ENCODE measurements around the gene LMTK3.
"Not testable (repeated sequence)": the region's sequence is repeated elsewhere in the genome, so short reads cannot be mapped to it uniquely, and the experiment has no call there.

The LMTK3 gene

DNA sequence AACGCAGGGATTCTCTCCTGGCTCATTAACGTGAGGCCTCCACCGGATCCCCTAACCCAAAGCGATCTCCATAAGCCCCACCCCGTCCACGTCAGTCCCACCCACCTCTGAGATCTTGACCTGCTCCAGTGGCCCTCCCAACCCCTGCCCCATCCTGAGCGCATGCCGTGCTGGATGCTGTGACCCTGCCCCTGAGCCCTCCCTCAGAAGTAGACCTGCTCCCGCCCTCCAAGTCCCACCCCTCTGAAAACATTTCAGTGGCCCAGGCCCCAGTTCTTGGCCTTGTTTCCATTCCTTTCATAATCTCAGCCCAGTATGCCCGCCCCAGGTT lies 19.9 kb downstream of the LMTK3 start:
- H3K9me3 Mint-ChIP-seq = no peaks in the 10 kb centered on the region
- H3K36me3 Mint-ChIP-seq (ENCODE audit: low read depth) = no peaks in the 10 kb centered on the region
- H3K27me3 Mint-ChIP-seq = peaks cover 51% of the 10 kb centered on the region

DNA sequence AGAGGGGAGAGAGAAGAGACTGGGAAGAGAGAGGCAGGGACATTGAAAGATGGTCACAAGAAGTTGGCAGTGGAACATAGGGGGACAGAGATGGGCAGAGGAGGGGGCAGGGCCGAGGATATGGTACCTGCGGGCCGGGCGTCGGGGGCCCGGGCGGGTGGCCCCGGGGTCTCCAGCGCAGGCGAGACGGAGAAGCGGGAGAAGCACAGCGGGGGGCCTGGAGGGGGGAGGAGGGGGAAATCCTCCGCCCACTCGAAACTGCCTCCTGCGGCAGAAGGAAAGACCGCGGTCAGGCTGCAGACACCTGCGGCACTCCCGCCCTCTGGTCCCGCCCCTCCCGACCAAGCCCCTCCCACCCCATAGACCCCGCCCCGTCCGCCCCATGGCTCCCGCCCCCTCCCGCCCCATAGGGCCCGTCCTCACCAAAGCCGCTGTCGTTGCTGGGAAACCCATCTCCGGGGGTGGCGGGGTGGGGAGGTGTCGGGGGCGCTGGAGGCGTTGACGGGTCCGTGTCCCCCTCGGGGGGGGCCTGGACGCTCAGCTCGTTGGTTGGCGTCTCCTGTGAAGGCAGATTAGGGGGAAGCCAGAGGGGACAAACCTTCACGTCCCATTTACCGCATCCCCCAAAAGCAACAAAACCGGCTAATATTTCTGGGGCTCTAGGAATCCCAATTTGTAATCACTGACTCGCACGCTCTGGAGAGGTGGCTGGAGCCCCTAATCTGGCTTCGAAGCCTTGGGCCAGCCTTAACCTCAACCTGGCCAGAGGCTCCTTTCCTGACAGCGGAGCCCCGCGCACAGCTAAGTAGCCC lies 20.4 kb downstream of the LMTK3 start:
- H3K36me3 Mint-ChIP-seq (ENCODE audit: low read depth) = no peaks in the 10 kb centered on the region
- H3K4me3 Mint-ChIP-seq = peak overlapping the region; percentile 15
- peaks cover 48% of the 10 kb centered on the region for H3K27me3 Mint-ChIP-seq
- DNase-seq = peak; percentile 76
- no peaks in the 10 kb centered on the region for H3K9me3 Mint-ChIP-seq
- H3K4me1 Mint-ChIP-seq (ENCODE audit: low read depth) = peaks cover 29% of the 10 kb centered on the region
- no peak overlapping the region for H3K27ac Mint-ChIP-seq

More for the DNA sequence above, 19.9 kb downstream of the LMTK3 start:
- Mint-ChIP-seq H3K4me1 (ENCODE audit: low read depth) (peaks cover 29% of the 10 kb centered on the region), H3K4me3 (peak overlapping the region; percentile 15), H3K27ac (no peak overlapping the region)
- DNase-seq = no peak

DNA sequence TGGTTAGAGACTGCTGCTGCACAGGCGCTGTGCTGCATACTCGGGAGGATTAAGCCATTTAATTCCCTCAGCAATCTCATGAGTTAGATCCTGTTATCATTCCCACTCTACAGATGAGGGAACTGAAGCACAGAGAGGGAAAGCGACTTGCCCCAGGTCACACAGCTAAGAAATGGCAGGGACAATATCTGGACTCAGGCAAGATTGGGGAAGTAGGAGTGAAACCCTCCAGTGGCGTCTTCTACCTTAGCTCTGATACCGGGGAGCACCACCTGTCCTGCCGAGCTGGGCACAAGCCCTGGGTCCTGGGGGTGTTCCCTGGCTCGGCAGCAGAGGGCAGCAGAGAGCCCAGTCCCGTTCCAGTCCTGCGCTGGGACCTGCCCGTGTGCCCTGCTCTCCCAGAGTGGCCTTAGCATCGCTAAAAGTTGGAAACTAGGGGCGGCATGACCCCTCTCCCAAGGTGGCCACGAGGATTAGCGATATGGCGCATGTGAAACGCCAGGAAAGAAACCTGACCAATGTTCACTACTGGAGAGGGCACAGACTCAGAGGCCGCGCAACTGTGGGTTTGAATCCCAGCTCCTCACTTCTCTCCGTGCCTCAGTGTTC lies 21.9 kb downstream of the LMTK3 start:
- DNase-seq = peak; percentile 92
- H3K4me3 Mint-ChIP-seq = no peak overlapping the region
- H3K27me3 Mint-ChIP-seq = peaks cover 35% of the 10 kb centered on the region
- H3K36me3 Mint-ChIP-seq (ENCODE audit: low read depth) = no peaks in the 10 kb centered on the region
- no peaks in the 10 kb centered on the region for H3K9me3 Mint-ChIP-seq
- H3K4me1 Mint-ChIP-seq (ENCODE audit: low read depth) = peaks cover 29% of the 10 kb centered on the region
- no peak overlapping the region for H3K27ac Mint-ChIP-seq

DNA sequence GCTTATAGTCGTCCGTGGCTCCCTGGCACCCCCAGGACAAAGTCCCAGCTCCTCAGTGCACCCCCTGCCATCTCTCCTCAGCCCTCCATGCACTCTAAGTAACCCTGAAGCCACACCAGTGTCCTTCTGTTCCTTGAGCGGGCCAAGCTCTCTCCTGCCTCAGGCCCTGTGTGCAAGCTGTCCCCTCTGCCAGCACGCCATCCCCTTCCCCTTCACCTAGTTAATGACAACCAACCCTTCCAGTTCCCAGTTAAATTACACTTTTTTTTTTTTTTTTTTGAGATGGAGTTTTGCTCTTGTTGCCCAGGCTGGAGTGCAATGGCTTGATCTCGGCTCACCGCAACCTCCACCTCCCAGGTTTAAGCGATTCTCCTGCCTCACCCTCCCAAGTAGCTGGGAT lies 23.2 kb downstream of the LMTK3 start:
- H3K36me3 Mint-ChIP-seq (ENCODE audit: low read depth); H3K4me3 Mint-ChIP-seq; H3K27ac Mint-ChIP-seq; DNase-seq; H3K9me3 Mint-ChIP-seq: not testable (repeated sequence)
- H3K27me3 Mint-ChIP-seq = peaks cover 28% of the 10 kb centered on the region
- H3K4me1 Mint-ChIP-seq (ENCODE audit: low read depth) = peaks cover 27% of the 10 kb centered on the region

DNA sequence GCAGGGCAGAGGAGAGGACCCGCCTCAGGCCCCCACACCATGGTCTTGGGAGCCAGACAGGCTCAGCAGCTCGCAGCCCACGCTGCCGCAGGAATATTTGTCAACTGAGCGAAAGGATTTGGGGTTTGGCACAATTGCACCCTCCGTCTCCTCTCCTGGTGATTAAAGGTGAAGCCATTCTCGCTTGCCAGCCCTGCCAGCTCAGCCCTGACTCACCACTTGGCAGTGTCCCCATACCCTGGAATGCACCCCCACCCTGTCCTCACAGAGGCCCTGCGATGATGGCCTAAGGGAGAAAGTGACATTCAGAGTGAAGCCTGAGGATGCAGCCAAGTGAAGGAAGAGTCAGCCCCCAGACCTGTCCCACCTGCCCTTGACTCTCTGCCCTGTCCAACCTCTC lies 23.7 kb downstream of the LMTK3 start:
- Mint-ChIP-seq H3K4me3 (no peak overlapping the region), H3K9me3 (no peaks in the 10 kb centered on the region), H3K4me1 (ENCODE audit: low read depth) (peaks cover 27% of the 10 kb centered on the region), H3K27me3 (peaks cover 27% of the 10 kb centered on the region), H3K36me3 (ENCODE audit: low read depth) (no peaks in the 10 kb centered on the region), H3K27ac (no peak overlapping the region)
- DNase-seq = no peak

DNA sequence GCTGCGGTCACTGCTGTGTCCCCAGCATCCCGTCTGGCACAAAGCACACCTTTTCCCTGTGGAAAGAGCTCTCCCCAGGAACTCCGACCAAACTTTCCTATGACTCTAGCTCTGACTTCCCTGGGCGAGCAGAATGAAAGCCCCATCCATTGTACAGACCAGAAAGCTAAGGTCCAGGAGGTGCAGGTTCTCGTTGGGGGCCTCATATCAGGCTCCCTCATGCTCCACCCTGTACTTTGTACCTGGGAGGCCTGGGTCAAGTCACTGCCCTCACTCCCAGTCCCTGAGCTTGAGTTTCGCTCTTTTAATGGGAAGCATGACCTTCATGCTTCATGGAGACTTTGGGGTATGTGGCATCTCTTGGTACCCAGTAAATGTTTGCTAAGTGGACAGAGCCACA lies 24.1 kb downstream of the LMTK3 start:
- DNase-seq = no peak
- no peaks in the 10 kb centered on the region for H3K36me3 Mint-ChIP-seq (ENCODE audit: low read depth)
- no peak overlapping the region for H3K4me3 Mint-ChIP-seq
- peaks cover 23% of the 10 kb centered on the region for H3K27me3 Mint-ChIP-seq
- H3K9me3 Mint-ChIP-seq = no peaks in the 10 kb centered on the region
- H3K27ac Mint-ChIP-seq = no peak overlapping the region
- peaks cover 23% of the 10 kb centered on the region for H3K4me1 Mint-ChIP-seq (ENCODE audit: low read depth)

DNA sequence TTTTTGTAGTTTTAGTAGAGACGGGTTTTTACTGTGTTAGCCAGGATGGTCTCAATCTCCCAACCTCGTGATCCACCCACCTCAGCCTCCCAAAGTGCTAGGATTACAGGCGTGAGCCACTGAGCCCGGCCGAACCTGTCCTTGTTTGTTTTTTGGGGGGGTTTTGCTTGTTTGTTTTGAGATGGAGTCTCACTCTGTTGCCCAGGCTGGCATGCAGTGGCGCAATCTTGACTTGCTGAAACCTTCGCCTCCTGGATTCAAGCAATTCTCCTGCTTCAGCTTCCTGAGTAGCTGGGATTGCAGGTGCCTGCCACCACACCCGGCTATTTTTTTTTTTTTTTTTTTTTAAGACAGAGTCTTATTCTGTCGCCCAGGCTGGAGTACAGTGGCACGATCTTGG lies 24.9 kb downstream of the LMTK3 start:
- H3K9me3 Mint-ChIP-seq; DNase-seq; H3K36me3 Mint-ChIP-seq (ENCODE audit: low read depth); H3K27ac Mint-ChIP-seq; H3K4me3 Mint-ChIP-seq: not testable (repeated sequence)
- peaks cover 15% of the 10 kb centered on the region for H3K27me3 Mint-ChIP-seq
- peaks cover 19% of the 10 kb centered on the region for H3K4me1 Mint-ChIP-seq (ENCODE audit: low read depth)

DNA sequence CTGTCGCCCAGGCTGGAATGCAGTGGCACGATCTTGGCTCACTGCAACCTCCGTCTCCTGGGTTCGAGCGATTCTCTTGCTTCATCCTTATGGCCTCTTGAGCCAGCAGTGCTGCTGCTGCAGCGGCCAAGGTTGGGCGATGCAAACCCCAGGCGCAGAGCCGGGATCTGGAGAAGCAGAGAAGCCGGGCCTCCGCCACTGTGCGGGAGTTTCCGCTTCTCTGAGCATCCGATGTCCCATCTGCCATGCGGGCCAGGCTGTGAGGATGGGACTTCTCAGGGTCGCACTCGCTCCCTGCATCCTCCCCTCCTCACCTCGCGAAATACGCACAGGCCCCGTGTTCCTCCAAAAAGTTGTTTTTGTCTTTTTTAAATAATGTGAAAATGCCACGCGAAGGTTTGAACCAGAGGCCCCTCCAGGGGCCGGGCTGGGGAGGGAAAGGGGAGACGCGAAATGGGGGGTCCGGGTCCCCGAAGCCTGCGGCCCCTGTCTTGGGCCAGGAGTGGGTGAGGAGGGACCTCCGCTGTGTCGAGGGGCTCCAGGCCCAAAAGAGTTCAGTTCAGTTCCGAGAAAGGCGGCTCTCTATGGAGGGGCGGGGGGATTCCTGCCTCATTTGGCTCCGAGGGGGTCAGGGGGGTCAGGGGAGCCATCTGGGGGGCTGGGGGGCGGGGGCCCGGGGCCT lies 26.6 kb downstream of the LMTK3 start:
- peaks cover 22% of the 10 kb centered on the region for H3K4me1 Mint-ChIP-seq (ENCODE audit: low read depth)
- H3K27me3 Mint-ChIP-seq = peaks cover 3% of the 10 kb centered on the region
- H3K27ac Mint-ChIP-seq = no peak overlapping the region
- no peaks in the 10 kb centered on the region for H3K36me3 Mint-ChIP-seq (ENCODE audit: low read depth)
- H3K9me3 Mint-ChIP-seq = no peaks in the 10 kb centered on the region
- no peak for DNase-seq
- H3K4me3 Mint-ChIP-seq = no peak overlapping the region

DNA sequence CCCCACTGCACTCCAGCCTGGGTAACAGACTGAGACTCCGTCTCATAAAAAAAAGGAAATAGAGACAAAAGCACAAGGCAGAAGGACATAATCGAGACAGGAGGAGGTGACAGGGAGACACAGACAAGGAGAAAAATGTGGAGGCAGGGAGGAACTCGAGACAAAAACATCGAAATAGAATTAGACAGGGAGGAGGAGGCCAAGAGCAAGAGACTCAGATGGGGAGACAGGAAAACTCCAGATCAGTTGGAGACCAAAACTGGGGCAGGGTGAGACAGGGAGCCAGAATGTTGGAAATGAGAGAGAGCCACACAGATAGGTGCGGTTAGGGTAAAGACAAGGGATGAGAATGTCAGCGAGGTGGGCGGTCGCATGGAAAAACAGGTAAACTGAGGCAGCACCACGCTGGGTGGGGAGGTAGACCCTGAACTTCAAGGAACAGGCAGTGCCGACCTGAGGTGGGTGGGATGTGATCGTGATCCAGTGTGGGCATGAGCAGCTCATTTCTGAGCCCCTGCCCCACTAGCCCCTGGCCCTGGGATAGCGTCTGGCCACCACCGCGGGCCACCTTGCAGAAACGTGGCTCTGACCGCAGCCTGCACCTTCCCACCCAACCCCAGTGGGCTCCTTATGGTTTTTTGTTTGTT lies 27.3 kb downstream of the LMTK3 start:
- no peaks in the 10 kb centered on the region for H3K27me3 Mint-ChIP-seq
- DNase-seq = no peak
- no peak overlapping the region for H3K4me3 Mint-ChIP-seq
- H3K36me3 Mint-ChIP-seq (ENCODE audit: low read depth) = peaks cover 4% of the 10 kb centered on the region
- H3K9me3 Mint-ChIP-seq = no peaks in the 10 kb centered on the region
- peak overlapping the region; percentile 4 for H3K27ac Mint-ChIP-seq
- peaks cover 22% of the 10 kb centered on the region for H3K4me1 Mint-ChIP-seq (ENCODE audit: low read depth)

DNA sequence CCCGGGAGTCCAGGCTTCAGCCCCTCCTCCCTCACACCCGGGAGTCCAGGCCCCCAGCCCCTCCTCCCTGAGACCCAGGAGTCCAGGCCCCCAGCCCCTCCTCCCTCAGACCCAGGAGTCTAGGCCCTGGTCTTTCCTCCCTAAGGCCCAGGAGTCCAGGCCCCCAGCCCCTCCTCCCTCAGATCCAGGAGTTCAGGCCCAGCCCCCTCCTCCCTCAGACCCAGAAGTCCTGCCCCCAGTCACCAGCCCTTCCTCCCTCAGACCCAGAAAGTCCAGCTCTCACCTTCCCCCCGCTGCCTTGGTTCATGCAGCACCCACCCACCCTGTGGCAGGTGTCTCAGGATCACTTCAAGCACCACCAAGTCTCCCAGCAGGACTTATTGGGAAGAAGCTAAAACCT lies 28.3 kb downstream of the LMTK3 start:
- no peak overlapping the region for H3K27ac Mint-ChIP-seq
- peaks cover 11% of the 10 kb centered on the region for H3K36me3 Mint-ChIP-seq (ENCODE audit: low read depth)
- peaks cover 23% of the 10 kb centered on the region for H3K4me1 Mint-ChIP-seq (ENCODE audit: low read depth)
- H3K9me3 Mint-ChIP-seq = no peaks in the 10 kb centered on the region
- DNase-seq = no peak
- no peaks in the 10 kb centered on the region for H3K27me3 Mint-ChIP-seq
- H3K4me3 Mint-ChIP-seq = no peak overlapping the region

DNA sequence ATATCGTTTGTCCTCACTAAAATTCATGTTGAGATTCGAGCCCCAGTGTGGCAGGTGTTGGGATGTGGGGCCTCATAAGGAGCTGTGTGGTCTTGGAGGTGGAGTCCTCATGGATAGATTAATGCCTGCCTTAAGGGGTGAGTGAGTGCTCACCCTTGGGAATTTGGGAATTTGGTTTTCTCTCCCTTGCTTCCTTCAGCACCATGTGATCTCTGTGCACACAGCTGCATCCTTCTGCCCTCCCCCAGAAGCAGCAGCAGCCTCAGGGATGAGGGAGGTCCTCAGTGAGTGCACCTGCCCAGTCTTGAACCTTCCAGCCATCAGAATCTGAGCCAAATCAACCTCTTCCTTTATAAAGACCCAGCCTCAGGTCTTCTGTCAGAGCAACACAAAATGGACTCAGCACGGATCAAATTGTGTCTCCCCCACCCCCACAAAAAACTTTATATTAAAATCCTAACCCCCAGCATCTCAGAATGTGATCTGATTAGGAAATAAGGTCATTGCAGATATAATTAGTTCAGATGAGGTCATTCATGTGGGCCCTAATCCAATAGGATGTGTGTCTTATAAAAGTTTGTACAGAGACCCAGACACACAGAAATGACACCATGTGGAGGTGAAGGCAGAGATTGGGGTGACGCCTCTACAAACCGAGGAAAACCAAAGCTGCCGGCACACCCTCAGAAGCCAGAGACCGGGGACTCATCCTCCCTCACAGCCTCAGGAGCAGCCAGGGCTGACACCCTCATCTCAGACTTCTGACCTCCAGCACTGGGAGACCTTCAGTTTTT lies 29.6 kb downstream of the LMTK3 start:
- peaks cover 16% of the 10 kb centered on the region for H3K36me3 Mint-ChIP-seq (ENCODE audit: low read depth)
- no peaks in the 10 kb centered on the region for H3K27me3 Mint-ChIP-seq
- no peak for DNase-seq
- peak overlapping the region; percentile 47 for H3K27ac Mint-ChIP-seq
- peaks cover 23% of the 10 kb centered on the region for H3K4me1 Mint-ChIP-seq (ENCODE audit: low read depth)
- no peaks in the 10 kb centered on the region for H3K9me3 Mint-ChIP-seq
- no peak overlapping the region for H3K4me3 Mint-ChIP-seq

DNA sequence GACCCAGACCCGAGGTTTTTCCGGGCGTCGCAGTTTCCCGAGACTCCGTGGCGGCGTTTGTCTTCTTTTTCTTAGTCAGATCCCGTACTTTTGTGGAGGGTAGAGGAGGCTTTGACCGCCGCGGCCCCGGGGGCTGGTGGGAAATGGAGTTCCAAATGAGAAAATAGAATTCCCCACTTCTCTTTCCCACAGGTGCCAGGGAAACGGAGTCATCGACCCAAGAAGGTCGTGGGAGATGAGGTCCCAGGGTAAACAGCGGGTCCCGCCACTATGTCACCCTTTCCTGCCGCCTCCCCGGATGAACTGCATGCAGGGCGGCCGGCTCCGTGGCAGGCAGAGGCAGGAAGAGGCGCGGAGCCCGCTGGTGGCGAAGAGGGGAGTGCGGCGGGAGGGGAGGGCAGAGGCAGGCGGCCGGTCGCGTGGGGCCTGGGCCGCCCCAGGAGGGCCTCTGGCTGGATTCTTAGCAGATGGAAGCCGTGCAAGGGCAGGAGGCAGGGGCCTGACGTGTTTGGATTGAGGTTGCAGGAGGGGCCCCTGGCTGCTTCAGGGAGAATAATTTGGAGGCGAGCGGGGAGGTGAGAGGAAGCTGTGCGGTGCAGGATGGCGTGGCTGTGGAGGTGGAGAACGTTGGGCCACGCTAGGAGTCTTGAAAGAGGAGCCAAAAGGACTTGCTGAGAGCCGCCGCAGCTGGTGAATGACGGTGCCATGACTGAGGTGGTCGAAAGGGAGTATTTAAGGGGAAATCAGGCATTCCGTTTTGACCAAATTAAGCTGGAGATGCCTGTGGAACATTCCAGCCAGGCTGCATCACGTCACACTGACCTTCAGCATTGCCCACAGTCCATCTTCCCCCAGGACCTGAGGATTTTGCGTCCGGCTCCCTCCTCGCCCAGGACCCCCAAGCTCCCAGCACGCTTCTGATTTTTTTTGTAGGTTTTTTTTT lies 30.8 kb downstream of the LMTK3 start:
- Mint-ChIP-seq H3K27ac (peak overlapping the region; percentile 83), H3K36me3 (ENCODE audit: low read depth) (peaks cover 21% of the 10 kb centered on the region), H3K4me3 (peak overlapping the region; percentile 69), H3K27me3 (no peaks in the 10 kb centered on the region), H3K4me1 (ENCODE audit: low read depth) (peaks cover 23% of the 10 kb centered on the region), H3K9me3 (no peaks in the 10 kb centered on the region)
- DNase-seq = peak; percentile 78

DNA sequence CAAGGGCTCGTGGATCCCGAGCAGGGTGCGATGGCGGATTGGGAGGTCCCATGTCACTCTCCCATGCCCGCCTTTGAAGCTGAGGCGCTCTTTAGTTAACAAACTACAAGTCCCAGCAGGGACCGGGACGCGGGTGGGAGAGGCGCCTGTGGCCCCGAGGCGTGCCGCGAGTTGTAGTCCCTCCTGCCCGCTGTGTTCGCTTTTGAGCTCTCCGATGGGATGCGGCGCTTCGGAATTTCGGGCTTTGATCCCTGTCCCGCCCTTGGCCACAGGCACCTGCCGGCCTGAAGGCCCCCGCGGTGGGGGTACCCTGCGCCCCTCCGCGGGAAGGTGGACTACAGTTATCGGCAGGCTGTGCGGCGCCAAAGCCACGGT lies 31.5 kb downstream of the LMTK3 start:
- H3K36me3 Mint-ChIP-seq (ENCODE audit: low read depth) = peaks cover 28% of the 10 kb centered on the region
- H3K27me3 Mint-ChIP-seq = no peaks in the 10 kb centered on the region
- H3K27ac Mint-ChIP-seq = peak overlapping the region; percentile 83
- H3K4me1 Mint-ChIP-seq (ENCODE audit: low read depth) = peaks cover 23% of the 10 kb centered on the region
- DNase-seq = peak; percentile 66
- H3K4me3 Mint-ChIP-seq = peak overlapping the region; percentile 69
- H3K9me3 Mint-ChIP-seq = no peaks in the 10 kb centered on the region
